ENCODE measurements around the gene LAMA3.

- TF ChIP-seq YY1 (IDR thresholded peaks at IDR 0.05; ENCODE audit: insufficient read depth, insufficient read length) (no peak), ZNF274 (IDR thresholded peaks at IDR 0.05; ENCODE audit: low read depth, low read length) (no peak), SUZ12 (IDR thresholded peaks at IDR 0.05; ENCODE audit: extremely low read depth, insufficient read depth, insufficient read length) (no peak)
Observed at GRCh38 chr18:23842305-23842704, 153.1 kb downstream of the LAMA3 start.
